OCI-LY7 (cell line): ENCODE data around the gene PDS5B. TPM values are rescaled to one million over a fixed set of nuclear protein-coding genes. Genes with fewer than 3 reads are reported as not detected.

Experiments used
- BruUV-seq: library from RNA; stranded (reverse); fragments of 400-500 nt; replicated peaks from 2 replicates; lab custom pipeline; 2021; lab: Mats Ljungman, UMichigan
- CTCF ChIA-PET: fragments of 300-600 bp; sonication (Branson Sonifier 250); formaldehyde crosslinking; loops from one replicate; lab custom pipeline; 2022; ENCODE audit warnings: antibody characterized with exemption; ENCODE audit not compliant: unreplicated experiment; lab: Charles Lee
- POLR2A ChIA-PET: fragments of 300-600 bp; sonication (Branson Sonifier 250); formaldehyde crosslinking; loops from one replicate; lab custom pipeline; 2022; ENCODE audit warnings: antibody characterized with exemption; lab: Charles Lee
- DNase-seq: peaks from one replicate; pipeline ENCODE4 v3.0.0-alpha.2; 2015; ENCODE audit warnings: low spot score
- H2AFZ ChIP-seq: fragments of 200-600 bp; sonication (generic), shearing (Covaris generic); 2 replicates; pipeline ENCODE4 v1.6.1; 2014; ENCODE audit warnings: mild to moderate bottlenecking, antibody characterized with exemption, low read length, moderate library complexity
- H3K27ac ChIP-seq: fragments of 200-600 bp; sonication (generic); 2 replicates; pipeline ENCODE4 v1.5.1; 2014; ENCODE audit warnings: mixed run types, low read depth, mild to moderate bottlenecking, moderate library complexity, low read length, inconsistent platforms; ENCODE audit not compliant: poor library complexity, severe bottlenecking
- H3K36me3 ChIP-seq: fragments of 200-600 bp; sonication (generic); 2 replicates; pipeline ENCODE4 v1.6.1; 2014; ENCODE audit warnings: mild to moderate bottlenecking, antibody characterized with exemption, low read length, moderate library complexity, mixed read lengths; ENCODE audit not compliant: insufficient read depth
- H3K4me1 ChIP-seq: fragments of 200-600 bp; sonication (generic); 2 replicates; pipeline ENCODE4 v1.5.1; 2014; ENCODE audit warnings: mild to moderate bottlenecking, low read length; ENCODE audit not compliant: insufficient read depth, poor library complexity, severe bottlenecking
- H3K4me2 ChIP-seq: fragments of 200-600 bp; sonication (generic); 2 replicates; pipeline ENCODE4 v1.6.1; 2014; ENCODE audit warnings: mild to moderate bottlenecking, low read length
- H3K4me3 ChIP-seq: fragments of 200-600 bp; sonication (generic); 2 replicates; pipeline ENCODE4 v1.5.1; 2014; ENCODE audit warnings: mild to moderate bottlenecking, low read depth, low read length; ENCODE audit not compliant: poor library complexity, severe bottlenecking
- H3K79me2 ChIP-seq: fragments of 200-600 bp; sonication (generic); 2 replicates; pipeline ENCODE4 v1.6.1; 2016; ENCODE audit warnings: low read depth, mild to moderate bottlenecking, low read length, moderate library complexity, mixed read lengths; ENCODE audit not compliant: insufficient read depth
- H3K9me2 ChIP-seq: fragments of 200-600 bp; sonication (generic); 2 replicates; pipeline ENCODE4 v1.6.1; 2016; ENCODE audit warnings: mild to moderate bottlenecking, low read length, mixed read lengths; ENCODE audit not compliant: insufficient read depth
- H3K9me3 ChIP-seq: fragments of 200-600 bp; sonication (generic); 2 replicates; pipeline ENCODE4 v1.6.1; 2014; ENCODE audit warnings: mild to moderate bottlenecking, mixed run types, low read length, mixed read lengths
- H4K20me1 ChIP-seq: fragments of 200-600 bp; sonication (generic); 2 replicates; pipeline ENCODE4 v1.6.1; 2014; ENCODE audit warnings: mild to moderate bottlenecking, antibody characterized with exemption, low read length, moderate library complexity, mixed read lengths; ENCODE audit not compliant: insufficient read depth
- CTCF ChIP-seq: fragments of 200-600 bp; sonication (generic); conservative IDR thresholded peaks from 2 replicates; pipeline ENCODE4 v1.5.1; 2014; ENCODE audit warnings: mild to moderate bottlenecking, antibody characterized with exemption, low read length, moderate library complexity, mixed read lengths
- EZH2phosphoT487 ChIP-seq: fragments of 200-600 bp; sonication (generic); IDR thresholded peaks from 2 replicates; pipeline ENCODE4 v1.6.1; 2018; ENCODE audit warnings: low read depth, borderline replicate concordance, mild to moderate bottlenecking, mixed run types, antibody characterized with exemption, low read length, moderate library complexity, mixed read lengths
- intact Hi-C: fragments of 100-400 bp; cut with micrococcal nuclease; formaldehyde crosslinking; loops from one replicate; pipeline ENCODE4 v1.10.0; 2022; ENCODE audit not compliant: unreplicated experiment
- total RNA-seq, 2 experiments: library from RNA; depleted of rRNA in 1 of 2; stranded (reverse); fragments of >200 nt in 1 of 2; shearing (Covaris generic) in 1 of 2; gene quantifications; 2 replicates each; pipeline ENCODE4 v1.2.3, GENCODE V29; 2014 to 2022

Gene PDS5B
- total RNA-seq, 2 experiments from 2014 or later: 34.1 to 70.4 TPM

GRCh38 chr13:32600890-32601289 is 14.6 kb downstream of the PDS5B start:
- ChIA-PET POLR2A (interaction anchor here (0.8 to 4.1 kb wide), 8 partner anchors 7 to 50 kb away, joined by 3 to 57 read pairs (median 3); no protein-coding TSS in a partner anchor), CTCF (interaction anchor here (0.9 kb wide), 1 partner anchor 13 kb away, joined by 6 read pairs; no protein-coding TSS in a partner anchor)
- Histone ChIP-seq H3K27ac (peak overlapping the region; percentile 78), H3K4me3 (peak overlapping the region; percentile 50), H3K9me3 (peaks cover 26% of the 10 kb centered on the region; the same call in 1 of the 2 replicates), H3K36me3 (peaks cover 32% of the 10 kb centered on the region), H3K9me2 (no peaks in the 10 kb centered on the region), H3K4me2 (peak overlapping the region; percentile 73), H4K20me1 (no peaks in the 10 kb centered on the region; the same call in 1 of the 2 replicates), H2AFZ (no peak overlapping the region), H3K4me1 (peaks cover 41% of the 10 kb centered on the region), H3K79me2 (peaks cover 94% of the 10 kb centered on the region)
- intact Hi-C loops: no loop called here
- TF ChIP-seq CTCF: no peak
- TF ChIP-seq EZH2phosphoT487: no peak
- peak; percentile 56 for DNase-seq
- no TSS peak for BruUV-seq

GRCh38 chr13:32609428-32609827 is 23.2 kb downstream of the PDS5B start:
- Histone ChIP-seq H3K9me2 (no peaks in the 10 kb centered on the region), H3K36me3 (peaks cover 33% of the 10 kb centered on the region), H3K79me2 (peaks cover 91% of the 10 kb centered on the region), H2AFZ (no peak overlapping the region), H3K9me3 (peaks cover 45% of the 10 kb centered on the region), H3K4me1 (no peaks in the 10 kb centered on the region), H4K20me1 (no peaks in the 10 kb centered on the region), H3K4me2 (no peak overlapping the region), H3K4me3 (no peak overlapping the region), H3K27ac (no peak overlapping the region)
- intact Hi-C loops: no loop called here
- CTCF ChIA-PET: no interaction called here
- POLR2A ChIA-PET: interaction anchor here (0.7 to 1.2 kb wide), 3 partner anchors 10 to 349 kb away, joined by 3 to 4 read pairs (median 3); no protein-coding TSS in a partner anchor
- no TSS peak for BruUV-seq
- TF ChIP-seq CTCF (no peak), EZH2phosphoT487 (no peak)
- DNase-seq: no peak

GRCh38 chr13:32610538-32610937 is 24.3 kb downstream of the PDS5B start:
- peaks cover 40% of the 10 kb centered on the region for H3K36me3 ChIP-seq
- no peak overlapping the region for H3K4me2 ChIP-seq
- no peak for DNase-seq
- H3K79me2 ChIP-seq: peaks cover 93% of the 10 kb centered on the region
- ChIA-PET POLR2A (no interaction called here), CTCF (no interaction called here)
- H3K4me3 ChIP-seq: no peak overlapping the region
- no peak overlapping the region for H2AFZ ChIP-seq
- BruUV-seq: no TSS peak
- intact Hi-C loops: no loop called here
- H3K9me3 ChIP-seq: peaks cover 56% of the 10 kb centered on the region
- no peaks in the 10 kb centered on the region for H3K9me2 ChIP-seq
- no peak overlapping the region for H3K27ac ChIP-seq
- no peaks in the 10 kb centered on the region for H3K4me1 ChIP-seq
- H4K20me1 ChIP-seq: no peaks in the 10 kb centered on the region
- TF ChIP-seq EZH2phosphoT487: no peak
- no peak for TF ChIP-seq CTCF
